NCI-H1930 (cell line): ENCODE measurements around the gene PARP6.

Source experiments
- DNase-seq, 2 experiments: peaks; one replicate each; lab custom pipeline; 2025; lab: John Stamatoyannopoulos, UW

The PARP6 gene

DNA sequence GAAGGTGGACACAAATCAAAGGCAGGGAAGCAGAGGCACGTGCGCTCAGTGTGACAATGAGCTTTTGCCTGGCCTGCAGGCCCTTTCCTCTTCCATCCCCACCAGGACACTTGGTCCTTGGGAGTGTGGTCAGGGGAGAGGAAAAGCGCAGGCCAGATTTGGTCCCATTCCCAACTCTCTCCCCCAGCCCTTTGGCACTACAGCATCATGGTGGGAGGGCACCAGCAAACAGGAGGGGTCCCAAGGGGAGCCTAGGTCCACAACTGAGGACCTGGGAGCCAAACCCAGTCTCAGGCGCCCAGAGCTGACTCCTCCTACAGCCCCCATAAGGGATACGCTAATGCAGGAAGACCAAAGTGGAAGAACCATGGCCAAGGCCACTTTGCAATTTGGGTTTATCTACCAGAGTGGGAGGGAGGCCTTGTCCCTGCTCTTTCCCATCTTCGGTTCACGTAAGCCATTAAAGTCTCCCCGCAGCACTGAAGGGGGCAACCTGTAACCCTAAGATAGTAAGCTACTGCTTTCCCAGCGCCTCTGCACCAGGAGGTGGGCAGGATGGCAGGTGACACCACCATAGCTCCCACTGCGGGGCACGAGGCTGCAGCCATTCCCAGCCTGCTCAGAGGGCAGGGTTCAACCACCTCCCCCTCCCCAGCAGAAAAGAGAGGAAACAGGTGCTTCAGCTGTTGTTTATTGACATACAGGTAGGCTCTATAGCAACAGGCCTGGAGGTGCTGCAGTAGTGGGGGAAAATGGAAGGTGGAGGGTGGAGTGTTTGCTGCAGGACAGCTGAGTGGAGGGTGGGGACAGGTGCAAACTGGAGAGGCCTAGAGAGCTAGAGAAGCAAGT lies 73.8 kb downstream of the PARP6 start:
- no peak for DNase-seq

DNA sequence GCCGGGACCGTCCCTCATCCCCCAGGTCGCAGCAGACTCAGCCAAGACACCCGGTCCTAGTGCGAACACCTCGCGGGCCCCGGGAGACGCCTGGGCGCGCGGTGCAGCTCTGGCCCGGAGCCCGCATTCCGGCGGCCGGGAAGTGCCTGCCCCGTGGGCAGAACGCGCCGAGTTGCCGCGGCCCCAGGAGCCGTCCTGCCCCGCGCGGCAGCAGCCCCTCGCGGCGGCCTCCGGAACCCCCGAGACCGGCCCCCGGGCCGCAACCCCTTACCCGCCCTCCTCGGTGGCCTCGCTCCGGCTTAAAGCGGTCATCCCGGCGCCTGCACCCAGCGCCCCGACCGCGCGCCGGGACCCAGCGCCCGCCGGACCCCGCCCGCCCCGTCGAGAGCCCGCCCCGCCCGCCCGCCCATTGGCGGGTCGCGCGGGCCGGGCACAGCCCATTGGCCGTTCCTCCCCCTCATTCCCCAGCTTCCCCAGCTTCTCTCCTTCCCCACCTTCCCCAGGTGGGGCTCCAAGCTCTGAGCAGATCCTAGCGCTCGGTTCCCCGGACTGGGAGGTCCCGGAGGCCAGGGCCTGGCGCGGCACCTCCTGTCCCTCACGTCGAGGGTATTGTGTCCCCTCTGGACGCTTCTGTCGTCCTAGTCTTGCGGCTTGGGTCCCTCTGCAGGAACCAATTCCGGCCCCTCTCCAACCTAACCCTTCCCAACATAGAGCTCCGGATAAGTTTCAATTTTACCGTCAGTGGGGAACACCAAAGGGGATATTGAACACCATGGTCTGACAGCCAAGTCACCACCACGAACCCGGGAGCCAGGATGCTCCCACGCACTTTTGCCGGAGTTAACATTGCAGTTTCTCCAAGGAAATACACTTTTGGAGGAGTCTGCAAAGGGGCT lies 74.6 kb downstream of the PARP6 start, which contains the start of gene GRAMD2A:
TSS of gene GRAMD2A (minus strand) at position 328 of the 896 bp plus-strand sequence.
- DNase-seq = no peak

DNA sequence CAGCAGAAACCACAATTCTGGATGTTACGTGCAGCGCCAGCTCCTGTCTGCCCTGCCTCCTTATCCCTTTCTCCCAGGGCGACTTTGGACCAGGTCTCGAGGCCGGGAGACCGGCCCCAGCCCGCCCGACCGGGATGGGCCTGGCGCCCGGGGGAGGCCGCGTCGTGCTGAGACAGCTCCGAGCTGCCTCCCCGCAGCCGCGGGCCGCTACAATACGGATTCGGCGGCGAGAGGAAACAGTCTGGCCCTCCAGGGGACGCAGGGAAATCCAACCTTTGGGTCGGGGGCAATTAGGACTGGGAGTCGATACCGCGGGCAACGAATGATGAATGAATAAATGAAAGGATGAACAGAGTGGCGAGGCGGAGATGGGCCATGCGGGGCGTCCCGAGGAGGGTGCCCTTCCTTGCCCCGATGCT lies 75.3 kb downstream of the PARP6 start:
- no peak for DNase-seq

DNA sequence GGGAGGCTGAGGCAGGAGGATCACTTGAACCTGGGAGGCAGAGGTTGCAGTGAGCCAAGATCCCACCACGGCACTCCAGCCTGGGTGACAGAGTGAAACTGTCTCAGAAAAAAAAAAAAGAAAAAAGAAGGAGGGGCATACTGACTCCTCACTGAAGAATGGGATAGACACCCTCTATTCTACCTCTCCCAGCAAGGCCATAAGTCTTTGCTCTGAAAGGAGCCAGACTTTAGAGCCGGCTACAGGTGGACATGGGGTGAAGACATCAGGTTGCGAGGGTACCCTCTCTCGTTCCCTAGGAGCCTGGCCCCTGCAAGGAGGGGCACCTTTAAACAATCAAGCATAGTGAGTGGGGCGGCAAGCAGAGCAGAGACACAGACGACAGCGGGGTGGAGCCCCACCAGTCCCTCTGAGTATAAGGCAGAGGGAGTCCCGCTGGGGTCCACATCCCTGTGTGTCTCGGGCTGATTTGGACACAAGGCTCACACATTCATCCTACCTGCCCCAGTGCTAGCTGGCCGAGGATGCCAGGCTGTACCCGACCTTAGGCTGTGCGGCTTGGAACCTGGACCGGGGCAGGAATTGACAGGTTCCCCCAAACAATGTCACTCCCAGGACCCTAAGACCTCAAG lies 75.8 kb downstream of the PARP6 start:
- no peak for DNase-seq

DNA sequence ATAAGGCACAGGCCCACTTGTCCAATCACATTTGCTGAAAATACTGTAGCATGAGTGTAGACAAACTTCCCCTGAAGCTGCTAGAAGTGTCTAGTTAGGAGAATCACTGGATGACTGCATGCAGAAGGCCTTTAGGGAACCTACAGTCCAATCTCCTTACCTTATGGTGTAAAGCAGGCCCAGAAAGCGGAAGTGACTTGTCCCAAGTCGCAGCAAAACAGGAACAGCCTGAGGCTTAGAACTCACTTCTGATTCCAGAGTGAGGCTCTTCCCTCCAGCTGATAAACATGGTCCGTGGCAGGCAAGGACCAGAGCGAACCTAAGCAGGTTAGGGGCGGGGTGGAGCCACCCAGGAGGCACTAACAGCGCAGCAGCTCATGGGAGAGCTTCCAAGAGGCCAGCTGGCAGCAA lies 77.2 kb downstream of the PARP6 start:
- DNase-seq = no peak

DNA sequence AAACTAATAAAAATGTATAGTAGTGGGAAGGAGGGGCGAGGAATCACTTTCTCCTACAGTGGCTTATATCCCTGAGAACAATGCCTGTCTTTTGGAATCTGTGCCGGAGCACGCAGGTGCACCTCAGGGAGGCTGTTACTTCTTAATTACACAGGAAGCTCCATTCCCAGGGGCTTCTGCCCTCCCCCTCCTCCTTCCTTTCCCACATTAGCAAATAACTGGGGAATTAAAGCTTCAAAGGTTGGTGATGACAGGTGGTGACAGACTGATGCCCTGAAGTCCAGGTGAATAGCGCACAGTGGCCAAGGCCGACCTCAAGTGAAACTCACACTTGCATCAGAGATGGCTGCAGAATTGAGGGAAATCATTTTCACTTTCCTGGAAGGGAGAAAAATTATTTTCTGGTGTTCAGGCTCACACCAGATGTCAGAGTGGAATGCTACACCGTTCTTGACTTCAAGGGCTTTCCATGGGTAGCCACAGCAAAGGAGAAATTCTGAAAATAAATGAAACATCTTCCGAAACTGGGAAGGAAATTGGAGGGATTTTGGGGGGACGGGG lies 78.4 kb downstream of the PARP6 start:
- DNase-seq = no peak

DNA sequence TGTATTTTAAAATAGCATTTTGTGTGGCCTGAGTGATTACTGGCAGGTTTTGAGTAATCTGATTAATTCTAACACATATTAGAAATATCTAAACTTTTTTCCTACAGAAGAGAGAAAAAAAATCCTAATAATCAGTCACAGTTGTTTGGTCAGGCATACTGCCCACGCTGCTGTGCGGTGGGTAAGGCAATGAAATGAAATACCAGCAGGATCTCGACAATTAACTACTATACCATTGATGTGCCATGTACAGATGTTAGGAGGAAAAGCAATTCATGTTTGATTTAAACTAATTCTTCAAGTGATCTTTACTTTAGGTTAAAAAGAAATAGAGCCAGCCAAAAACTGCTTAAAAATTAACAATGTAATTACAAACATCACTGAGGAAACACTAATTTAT lies 79.9 kb downstream of the PARP6 start:
- no peak for DNase-seq
